HepG2 (cell line): ENCODE results near the gene MYH9. TPM values are rescaled to one million over a fixed set of nuclear protein-coding genes. Genes with fewer than 3 reads are reported as not detected.

Source experiments
- CBX1 ChIP-seq: IDR thresholded peaks from one replicate; pipeline ENCODE4 v1.6.1; 2016; ENCODE audit warnings: antibody characterized with exemption, low read depth
- ELF3 ChIP-seq: IDR thresholded peaks from 2 replicates; pipeline ENCODE4 v1.6.1; 2016; ENCODE audit warnings: missing genetic modification reagents, missing compliant biosample characterization
- FOXJ3 ChIP-seq: sonication (generic); formaldehyde crosslinking; IDR thresholded peaks from 2 replicates; pipeline ENCODE4 v1.4.0; 2020; ENCODE audit warnings: missing genetic modification reagents, mild to moderate bottlenecking, borderline replicate concordance
- GATAD1 ChIP-seq: IDR thresholded peaks from 2 replicates; pipeline ENCODE4 v1.6.1; 2016; ENCODE audit warnings: missing genetic modification reagents, missing compliant biosample characterization
- IKZF4 ChIP-seq: sonication (generic); formaldehyde crosslinking; IDR thresholded peaks from 2 replicates; pipeline ENCODE4 v1.5.1; 2020; ENCODE audit warnings: borderline replicate concordance, mild to moderate bottlenecking, low read depth, missing genetic modification reagents; ENCODE audit errors: not compliant biosample characterization
- JUND ChIP-seq: sonication (generic); formaldehyde crosslinking; IDR thresholded peaks from 2 replicates; pipeline ENCODE4 v1.8.0; 2022; ENCODE audit warnings: mild to moderate bottlenecking, missing genetic modification reagents
- KAT7 ChIP-seq: IDR thresholded peaks from 2 replicates; pipeline ENCODE4 v1.6.1; 2018; ENCODE audit warnings: borderline replicate concordance, missing compliant biosample characterization
- MBNL3 ChIP-seq: fragments of 250-450 bp; sonication (Bioruptor Pico); conservative IDR thresholded peaks from 2 replicates; pipeline ENCODE4 v1.8.0; 2022; ENCODE audit warnings: mild to moderate bottlenecking, inconsistent platforms
- MIXL1 ChIP-seq: IDR thresholded peaks from 2 replicates; pipeline ENCODE4 v1.6.1; 2016
- NFYC ChIP-seq: IDR thresholded peaks from 2 replicates; pipeline ENCODE4 v1.6.1; 2016; ENCODE audit warnings: missing genetic modification reagents, missing compliant biosample characterization
- RAD21 ChIP-seq: fragments of 450-650 bp; formaldehyde crosslinking; IDR thresholded peaks from 2 replicates; pipeline ENCODE4 v1.5.0; 2020; ENCODE audit warnings: mild to moderate bottlenecking
- RARA ChIP-seq: IDR thresholded peaks from 2 replicates; pipeline ENCODE4 v1.6.1; 2016; ENCODE audit warnings: missing genetic modification reagents, missing compliant biosample characterization
- RFX5 ChIP-seq: IDR thresholded peaks from 2 replicates; pipeline ENCODE4 v1.6.1; 2011; ENCODE audit warnings: low read depth, low read length, improper control_type of control experiment
- RFXANK ChIP-seq: IDR thresholded peaks from 2 replicates; pipeline ENCODE4 v1.6.1; 2016
- RXRA ChIP-seq: sonication (generic); formaldehyde crosslinking; IDR thresholded peaks from 2 replicates; pipeline ENCODE4 v1.5.1; 2020; ENCODE audit warnings: missing genetic modification reagents
- SMARCE1 ChIP-seq: fragments of 450-650 bp; IDR thresholded peaks from 2 replicates; pipeline ENCODE4 v1.6.1; 2017; ENCODE audit warnings: borderline replicate concordance
- SRSF4 ChIP-seq: fragments of 200-400 bp; formaldehyde crosslinking; IDR thresholded peaks from one replicate; pipeline ENCODE4 v1.6.1; 2018; ENCODE audit warnings: mild to moderate bottlenecking, low read depth, low read length, moderate library complexity; ENCODE audit not compliant: poor library complexity, severe bottlenecking
- ZBTB3 ChIP-seq: sonication (generic); formaldehyde crosslinking; IDR thresholded peaks from 2 replicates; pipeline ENCODE4 v1.4.0; 2020; ENCODE audit warnings: low read depth, mild to moderate bottlenecking, moderate library complexity, missing genetic modification reagents, borderline replicate concordance
- ZNF256 ChIP-seq: sonication (generic); formaldehyde crosslinking; conservative IDR thresholded peaks from 2 replicates; pipeline ENCODE4 v1.4.0; 2020; ENCODE audit warnings: missing genetic modification reagents
- ZNF546 ChIP-seq: sonication (generic); formaldehyde crosslinking; conservative IDR thresholded peaks from 2 replicates; pipeline ENCODE4 v1.8.1; 2023; ENCODE audit warnings: mild to moderate bottlenecking, missing genetic modification reagents
- ZNF772 ChIP-seq: sonication (generic); formaldehyde crosslinking; IDR thresholded peaks from 2 replicates; pipeline ENCODE4 v1.5.0; 2020; ENCODE audit warnings: mild to moderate bottlenecking, missing genetic modification reagents
- polyA plus RNA-seq, 8 experiments: library from polyadenylated mRNA; depleted of rRNA in 3 of 8; stranded (reverse) in 7 of 8; unstranded in 1 of 8; fragments of >200 nt; fragmentation: Illumina TruSeq in 4 of 8; extraction: Trizol in 4 of 8; gene quantifications; 2 replicates each; pipeline versions ENCODE4 v1.2.1 to v1.2.3, GENCODE V29; 2011 to 2016; ENCODE audit warnings: low read depth in 4 of 8, missing spikeins in 1 of 8, mixed read lengths in 1 of 8; ENCODE audit not compliant: insufficient read depth in 1 of 8
- total RNA-seq, 5 experiments: library from RNA; depleted of rRNA; stranded (reverse); fragments of >200 nt; fragmentation: Illumina TruSeq; extraction: Trizol; gene quantifications; 2 replicates each; pipeline ENCODE4 v1.2.3, GENCODE V29; 2016; ENCODE audit warnings: low read depth in 1 of 5
- TF ChIP-seq, protein P1 (sequence below): sonication (generic); formaldehyde crosslinking; IDR thresholded peaks from 2 replicates; pipeline ENCODE4 v1.9.0; 2021; ENCODE audit warnings: missing genetic modification reagents, borderline replicate concordance
- TF ChIP-seq, protein P2 (sequence below): sonication (generic); formaldehyde crosslinking; IDR thresholded peaks from 2 replicates; pipeline ENCODE4 v1.8.1; 2022; ENCODE audit warnings: low read depth, mild to moderate bottlenecking, missing genetic modification reagents
- TF ChIP-seq, protein P3 (sequence below): sonication (generic); formaldehyde crosslinking; IDR thresholded peaks from 2 replicates; pipeline ENCODE4 v1.8.1; 2022; ENCODE audit warnings: mild to moderate bottlenecking, missing genetic modification reagents
- TF ChIP-seq, protein P4 (sequence below): sonication (generic); formaldehyde crosslinking; conservative IDR thresholded peaks from 2 replicates; pipeline ENCODE4 v1.8.1; 2023; ENCODE audit warnings: missing genetic modification reagents
- TF ChIP-seq, protein P5 (sequence below): IDR thresholded peaks from 2 replicates; pipeline ENCODE4 v1.6.1; 2018; ENCODE audit warnings: missing genetic modification reagents, mild to moderate bottlenecking, missing compliant biosample characterization

The MYH9 gene
- total and polyA plus RNA-seq, 2 of the 13 experiments (the other 11 are each of a cell fraction or from before 2014, with no cell fraction given): 50.7 to 98.5 TPM

DNA sequence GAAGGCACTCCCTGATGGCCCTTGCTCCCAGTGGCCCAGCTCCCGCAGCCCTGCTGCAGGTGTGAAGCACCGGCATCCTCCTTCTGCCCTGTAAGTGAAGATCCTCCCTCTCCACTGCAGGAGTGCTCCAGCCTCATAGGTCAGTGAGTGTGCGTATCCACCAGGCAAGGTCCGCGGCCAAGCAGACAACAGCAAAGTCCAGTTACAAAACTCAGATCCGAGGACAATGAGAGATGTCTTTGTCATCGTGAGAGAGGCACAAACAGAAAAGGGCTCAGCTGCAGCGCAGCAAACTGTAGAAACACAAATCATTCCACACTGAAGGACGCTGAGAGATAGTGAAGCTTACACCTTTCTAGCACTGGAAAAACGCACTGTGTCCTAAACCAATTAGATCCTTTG, 46.1 kb downstream of the MYH9 start (continued):
- TF ChIP-seq RFXANK (CRISPR knock-in tag): no peak
- TF ChIP-seq SRSF4: no peak
- TF ChIP-seq ZNF772: no peak
- no peak for TF ChIP-seq CBX1
- TF ChIP-seq, protein P1, sequence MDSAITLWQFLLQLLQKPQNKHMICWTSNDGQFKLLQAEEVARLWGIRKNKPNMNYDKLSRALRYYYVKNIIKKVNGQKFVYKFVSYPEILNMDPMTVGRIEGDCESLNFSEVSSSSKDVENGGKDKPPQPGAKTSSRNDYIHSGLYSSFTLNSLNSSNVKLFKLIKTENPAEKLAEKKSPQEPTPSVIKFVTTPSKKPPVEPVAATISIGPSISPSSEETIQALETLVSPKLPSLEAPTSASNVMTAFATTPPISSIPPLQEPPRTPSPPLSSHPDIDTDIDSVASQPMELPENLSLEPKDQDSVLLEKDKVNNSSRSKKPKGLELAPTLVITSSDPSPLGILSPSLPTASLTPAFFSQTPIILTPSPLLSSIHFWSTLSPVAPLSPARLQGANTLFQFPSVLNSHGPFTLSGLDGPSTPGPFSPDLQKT (CRISPR knock-in tag): no peak
- no peak for TF ChIP-seq RARA (CRISPR knock-in tag)
- no peak for TF ChIP-seq NFYC (CRISPR knock-in tag)
- no peak for TF ChIP-seq ZNF256 (CRISPR knock-in tag)
- TF ChIP-seq GATAD1 (CRISPR knock-in tag): no peak
- TF ChIP-seq, protein P2, sequence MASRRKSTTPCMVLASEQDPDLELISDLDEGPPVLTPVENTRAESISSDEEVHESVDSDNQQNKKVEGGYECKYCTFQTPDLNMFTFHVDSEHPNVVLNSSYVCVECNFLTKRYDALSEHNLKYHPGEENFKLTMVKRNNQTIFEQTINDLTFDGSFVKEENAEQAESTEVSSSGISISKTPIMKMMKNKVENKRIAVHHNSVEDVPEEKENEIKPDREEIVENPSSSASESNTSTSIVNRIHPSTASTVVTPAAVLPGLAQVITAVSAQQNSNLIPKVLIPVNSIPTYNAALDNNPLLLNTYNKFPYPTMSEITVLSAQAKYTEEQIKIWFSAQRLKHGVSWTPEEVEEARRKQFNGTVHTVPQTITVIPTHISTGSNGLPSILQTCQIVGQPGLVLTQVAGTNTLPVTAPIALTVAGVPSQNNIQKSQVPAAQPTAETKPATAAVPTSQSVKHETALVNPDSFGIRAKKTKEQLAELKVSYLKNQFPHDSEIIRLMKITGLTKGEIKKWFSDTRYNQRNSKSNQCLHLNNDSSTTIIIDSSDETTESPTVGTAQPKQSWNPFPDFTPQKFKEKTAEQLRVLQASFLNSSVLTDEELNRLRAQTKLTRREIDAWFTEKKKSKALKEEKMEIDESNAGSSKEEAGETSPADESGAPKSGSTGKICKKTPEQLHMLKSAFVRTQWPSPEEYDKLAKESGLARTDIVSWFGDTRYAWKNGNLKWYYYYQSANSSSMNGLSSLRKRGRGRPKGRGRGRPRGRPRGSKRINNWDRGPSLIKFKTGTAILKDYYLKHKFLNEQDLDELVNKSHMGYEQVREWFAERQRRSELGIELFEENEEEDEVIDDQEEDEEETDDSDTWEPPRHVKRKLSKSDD (CRISPR knock-in tag): peak; percentile 59; the same call in 1 of the 2 replicates
- no peak for TF ChIP-seq ZBTB3 (CRISPR knock-in tag)
- TF ChIP-seq RXRA (CRISPR knock-in tag): peak; percentile 71
- TF ChIP-seq IKZF4 (CRISPR knock-in tag): no peak
- no peak for TF ChIP-seq KAT7
- TF ChIP-seq ELF3 (CRISPR knock-in tag): 0 out of 2 replicates have a peak, but pooled peaks have one; percentile 18
- no peak for TF ChIP-seq MBNL3 (CRISPR knock-in tag)
- TF ChIP-seq, protein P3, sequence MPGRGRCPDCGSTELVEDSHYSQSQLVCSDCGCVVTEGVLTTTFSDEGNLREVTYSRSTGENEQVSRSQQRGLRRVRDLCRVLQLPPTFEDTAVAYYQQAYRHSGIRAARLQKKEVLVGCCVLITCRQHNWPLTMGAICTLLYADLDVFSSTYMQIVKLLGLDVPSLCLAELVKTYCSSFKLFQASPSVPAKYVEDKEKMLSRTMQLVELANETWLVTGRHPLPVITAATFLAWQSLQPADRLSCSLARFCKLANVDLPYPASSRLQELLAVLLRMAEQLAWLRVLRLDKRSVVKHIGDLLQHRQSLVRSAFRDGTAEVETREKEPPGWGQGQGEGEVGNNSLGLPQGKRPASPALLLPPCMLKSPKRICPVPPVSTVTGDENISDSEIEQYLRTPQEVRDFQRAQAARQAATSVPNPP (CRISPR knock-in tag): no peak
- TF ChIP-seq RFX5: no peak
- no peak for TF ChIP-seq FOXJ3 (CRISPR knock-in tag)
- TF ChIP-seq SMARCE1: no peak
- no peak for TF ChIP-seq RAD21 (CRISPR knock-in tag)
- no peak for TF ChIP-seq JUND (CRISPR knock-in tag)
- TF ChIP-seq, protein P4, sequence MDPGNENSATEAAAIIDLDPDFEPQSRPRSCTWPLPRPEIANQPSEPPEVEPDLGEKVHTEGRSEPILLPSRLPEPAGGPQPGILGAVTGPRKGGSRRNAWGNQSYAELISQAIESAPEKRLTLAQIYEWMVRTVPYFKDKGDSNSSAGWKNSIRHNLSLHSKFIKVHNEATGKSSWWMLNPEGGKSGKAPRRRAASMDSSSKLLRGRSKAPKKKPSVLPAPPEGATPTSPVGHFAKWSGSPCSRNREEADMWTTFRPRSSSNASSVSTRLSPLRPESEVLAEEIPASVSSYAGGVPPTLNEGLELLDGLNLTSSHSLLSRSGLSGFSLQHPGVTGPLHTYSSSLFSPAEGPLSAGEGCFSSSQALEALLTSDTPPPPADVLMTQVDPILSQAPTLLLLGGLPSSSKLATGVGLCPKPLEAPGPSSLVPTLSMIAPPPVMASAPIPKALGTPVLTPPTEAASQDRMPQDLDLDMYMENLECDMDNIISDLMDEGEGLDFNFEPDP: no peak
- TF ChIP-seq, protein P5, sequence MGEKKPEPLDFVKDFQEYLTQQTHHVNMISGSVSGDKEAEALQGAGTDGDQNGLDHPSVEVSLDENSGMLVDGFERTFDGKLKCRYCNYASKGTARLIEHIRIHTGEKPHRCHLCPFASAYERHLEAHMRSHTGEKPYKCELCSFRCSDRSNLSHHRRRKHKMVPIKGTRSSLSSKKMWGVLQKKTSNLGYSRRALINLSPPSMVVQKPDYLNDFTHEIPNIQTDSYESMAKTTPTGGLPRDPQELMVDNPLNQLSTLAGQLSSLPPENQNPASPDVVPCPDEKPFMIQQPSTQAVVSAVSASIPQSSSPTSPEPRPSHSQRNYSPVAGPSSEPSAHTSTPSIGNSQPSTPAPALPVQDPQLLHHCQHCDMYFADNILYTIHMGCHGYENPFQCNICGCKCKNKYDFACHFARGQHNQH (CRISPR knock-in tag): no peak
- TF ChIP-seq MIXL1 (CRISPR knock-in tag): no peak
- TF ChIP-seq ZNF546: no peak
